NCI-H526 (cell line): ENCODE measurements around the gene AKR1B15.
A peak's percentile ranks its signal among the peaks of the same experiment; 100 is the strongest.
"Not testable (repeated sequence)": the region's sequence is repeated elsewhere in the genome, so short reads cannot be mapped to it uniquely, and the experiment has no call there.

Source experiments
- DNase-seq, 2 experiments: peaks; one replicate each; lab custom pipeline; 2025; lab: John Stamatoyannopoulos, UW

The AKR1B15 gene

DNA sequence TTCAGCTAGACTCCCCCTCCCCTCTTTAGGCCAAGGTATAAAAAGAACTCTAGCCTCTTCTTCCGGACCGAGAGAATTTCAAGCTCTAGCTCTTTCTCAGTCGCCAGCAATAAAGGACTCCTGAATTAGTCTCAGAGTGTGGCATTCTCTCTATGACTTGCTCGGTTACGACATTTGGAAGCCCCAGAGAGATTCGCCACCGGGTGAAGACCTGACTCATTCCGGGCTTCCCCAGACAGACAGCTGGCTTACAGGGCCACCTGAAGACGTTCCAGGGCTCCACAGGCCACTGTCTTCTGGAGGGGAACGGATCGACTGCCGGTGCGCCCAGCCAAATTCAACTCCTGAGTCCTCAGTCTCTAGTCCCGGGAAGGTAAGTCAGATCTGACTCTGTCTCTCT is at the start of gene AKR1B15:
Gene AKR1B15, plus strand, starts transcription at position 234 of the 400 bp plus-strand sequence. CDS start 15,510 bp downstream, outside the sequence.
- DNase-seq: no peak

DNA sequence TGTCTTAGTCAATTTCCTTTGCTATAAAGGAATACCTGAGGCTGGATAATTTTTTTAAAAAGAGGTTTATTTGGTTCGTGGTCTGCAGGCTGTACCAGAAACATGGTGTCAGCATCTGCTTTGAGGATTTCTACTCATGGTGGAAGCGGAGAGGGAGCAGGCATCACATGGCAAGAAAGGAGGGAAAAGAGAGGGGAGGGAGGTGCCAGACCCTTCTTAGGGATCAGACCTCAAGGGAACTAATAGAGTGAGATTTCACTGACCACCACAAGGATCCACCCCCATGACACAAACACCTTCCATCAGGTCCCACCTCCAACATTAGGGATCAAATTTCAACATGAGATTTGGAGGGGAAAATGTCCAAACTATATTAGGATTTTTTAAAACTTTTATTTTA is 48.5 kb upstream of the AKR1B15 start:
- no peak for DNase-seq

DNA sequence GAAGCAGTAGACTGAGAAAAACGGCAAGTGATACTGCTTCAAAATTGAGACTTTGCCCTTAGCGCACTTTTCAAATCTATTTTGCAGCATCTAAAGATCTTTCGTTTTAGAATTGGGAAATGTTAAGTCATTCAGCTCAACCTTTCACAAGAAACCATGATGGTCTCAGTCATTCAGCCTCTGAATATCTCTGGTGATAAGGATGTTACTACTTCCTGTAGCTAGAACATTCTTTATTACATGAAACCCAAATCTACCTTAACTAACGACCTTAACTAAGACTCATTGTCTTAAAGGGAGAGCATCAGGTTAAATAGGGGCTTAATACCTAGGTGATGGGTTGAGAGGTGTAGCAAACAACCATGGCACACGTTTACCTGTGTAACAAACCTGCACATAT is 47.9 kb upstream of the AKR1B15 start:
- no peak for DNase-seq

DNA sequence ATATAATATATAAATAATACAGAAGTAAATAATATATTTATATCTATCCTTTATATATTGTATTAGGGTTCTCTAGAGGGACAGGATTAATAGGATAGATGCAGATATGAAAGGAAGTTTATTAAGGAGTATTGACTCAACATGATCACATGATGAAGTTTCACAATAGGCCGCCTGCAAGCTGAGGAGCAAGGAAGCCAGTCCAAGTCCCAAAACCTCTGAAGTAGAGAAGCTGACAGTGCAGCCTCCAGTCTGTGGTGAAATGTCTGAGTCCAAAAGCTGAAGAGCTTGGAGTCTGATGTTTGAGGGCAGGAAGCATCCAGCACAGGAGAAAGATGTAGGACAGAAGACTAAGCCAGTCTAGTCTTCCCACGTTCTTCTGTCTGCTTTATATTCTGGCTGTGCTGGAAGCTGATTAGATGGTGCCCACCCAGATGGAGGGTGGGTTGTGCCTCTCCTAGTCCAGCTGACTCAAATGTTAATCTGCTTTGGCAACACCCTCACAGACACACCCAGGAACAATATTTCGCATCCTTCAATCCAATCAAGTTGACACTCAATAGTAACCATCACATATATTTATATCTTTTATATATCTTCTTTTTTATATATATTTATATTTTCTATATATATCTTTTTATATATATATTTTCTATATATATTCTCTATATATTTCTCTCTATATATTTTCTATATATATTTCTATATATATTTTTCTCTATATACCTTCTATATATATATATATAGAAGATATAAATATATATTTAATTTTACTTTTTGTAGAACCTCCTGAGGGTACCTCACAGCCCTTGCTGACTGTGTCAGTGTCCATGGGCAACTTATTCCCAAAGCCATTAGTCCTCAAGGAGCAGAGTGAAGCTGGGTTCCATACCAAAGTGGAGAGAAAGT is 46.2 kb upstream of the AKR1B15 start:
- no peak for DNase-seq

DNA sequence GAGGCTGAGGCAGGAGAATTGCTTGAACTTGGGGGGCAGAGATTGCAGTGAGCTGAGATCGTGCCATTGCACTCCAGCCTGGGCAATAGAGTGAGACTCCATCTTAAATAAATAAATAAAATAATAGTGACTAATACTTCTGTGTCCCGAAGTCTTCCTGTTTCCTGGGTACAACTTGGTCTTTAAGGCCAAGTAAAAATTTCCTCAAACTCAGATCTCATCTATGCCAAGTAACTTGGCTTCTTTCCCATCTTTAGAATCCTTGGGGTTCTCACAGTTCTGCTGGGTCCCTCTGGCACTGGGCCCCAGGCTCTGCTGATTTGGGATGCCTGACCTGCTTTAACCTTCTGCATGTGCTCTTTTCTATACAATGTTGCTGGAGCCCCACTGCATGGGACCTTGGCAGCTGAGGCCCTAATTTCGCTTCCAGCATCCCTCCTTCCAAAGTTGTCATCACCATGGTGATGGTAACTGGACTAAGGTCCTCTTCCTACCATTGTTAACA is 44.2 kb upstream of the AKR1B15 start:
- DNase-seq: no peak

DNA sequence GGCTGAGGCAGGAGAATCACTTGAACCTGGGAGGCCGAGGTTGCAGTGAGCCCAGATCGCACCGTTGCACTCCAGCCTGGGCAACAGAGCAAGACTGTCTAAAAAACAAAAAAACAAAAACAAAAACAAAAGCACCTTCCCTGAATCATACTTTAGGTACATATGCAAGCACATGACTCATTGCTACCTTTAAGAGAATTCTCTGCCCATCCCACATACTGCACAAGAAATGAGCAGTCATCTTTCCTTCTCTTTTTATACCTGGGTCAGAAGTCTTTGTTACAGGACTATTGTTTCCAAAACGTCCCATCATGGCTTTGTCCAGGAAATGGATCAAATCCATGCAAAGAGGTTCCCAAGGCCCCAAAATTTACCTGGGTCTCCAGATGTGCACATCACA is 43.1 kb upstream of the AKR1B15 start:
- no peak for DNase-seq

DNA sequence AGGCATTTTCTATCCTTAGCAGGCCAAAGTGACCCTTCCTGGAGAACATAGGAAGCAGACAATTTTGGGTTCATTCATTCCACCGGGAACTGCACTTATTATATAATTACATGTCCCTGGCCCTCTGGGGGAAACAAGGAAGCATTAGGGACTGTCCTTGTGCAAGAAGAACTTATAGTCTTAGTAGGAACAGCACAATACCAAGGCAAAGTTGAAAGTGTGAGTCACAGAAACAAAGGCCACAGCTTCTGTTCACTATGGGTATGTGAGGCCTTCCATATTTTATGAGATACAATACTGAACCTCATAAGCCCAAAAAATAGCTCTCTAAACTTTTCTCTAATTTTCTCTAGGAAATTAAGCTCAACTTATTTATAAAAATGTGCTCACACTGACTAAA is 39.9 kb upstream of the AKR1B15 start:
- DNase-seq: no peak

DNA sequence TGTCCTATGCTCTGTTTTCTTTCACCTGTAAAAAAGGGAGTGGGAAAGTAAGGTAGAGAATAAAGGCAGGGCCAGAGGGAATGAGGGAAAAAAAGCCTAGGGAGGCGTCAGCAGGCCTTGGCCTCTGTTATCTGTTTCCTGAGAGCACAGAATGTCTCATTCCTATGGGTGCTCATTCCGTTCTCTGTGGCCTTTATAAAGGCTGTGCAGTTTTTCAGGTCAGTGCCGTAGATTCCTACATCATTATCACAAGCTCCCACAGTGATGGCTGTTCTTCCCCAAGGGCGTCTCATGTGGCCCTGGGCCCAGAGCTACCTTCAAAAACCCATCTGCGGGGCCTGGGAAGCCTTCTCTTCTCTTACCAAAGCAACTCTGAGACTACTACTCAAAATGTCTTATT is 38.3 kb upstream of the AKR1B15 start:
- no peak for DNase-seq

DNA sequence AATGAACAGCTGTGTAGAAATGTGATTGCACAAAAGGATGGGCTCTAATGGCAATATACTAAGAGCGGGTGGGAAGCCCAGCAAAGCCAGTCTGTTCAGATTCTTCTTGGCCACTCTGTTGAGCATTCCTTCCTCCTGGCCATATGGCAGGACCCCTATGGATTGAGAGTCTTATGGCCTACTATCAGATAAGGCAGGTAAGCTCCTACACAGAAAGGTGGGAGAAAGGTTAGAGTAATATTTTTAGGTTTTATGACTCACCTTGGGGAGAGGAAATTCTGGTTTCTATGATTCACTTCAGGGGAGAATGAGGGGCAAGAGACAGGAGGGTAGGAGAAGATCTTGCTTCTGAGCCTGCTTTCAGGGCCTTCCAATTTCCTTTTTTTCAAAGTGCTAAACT is 36.6 kb upstream of the AKR1B15 start:
- DNase-seq: no peak

DNA sequence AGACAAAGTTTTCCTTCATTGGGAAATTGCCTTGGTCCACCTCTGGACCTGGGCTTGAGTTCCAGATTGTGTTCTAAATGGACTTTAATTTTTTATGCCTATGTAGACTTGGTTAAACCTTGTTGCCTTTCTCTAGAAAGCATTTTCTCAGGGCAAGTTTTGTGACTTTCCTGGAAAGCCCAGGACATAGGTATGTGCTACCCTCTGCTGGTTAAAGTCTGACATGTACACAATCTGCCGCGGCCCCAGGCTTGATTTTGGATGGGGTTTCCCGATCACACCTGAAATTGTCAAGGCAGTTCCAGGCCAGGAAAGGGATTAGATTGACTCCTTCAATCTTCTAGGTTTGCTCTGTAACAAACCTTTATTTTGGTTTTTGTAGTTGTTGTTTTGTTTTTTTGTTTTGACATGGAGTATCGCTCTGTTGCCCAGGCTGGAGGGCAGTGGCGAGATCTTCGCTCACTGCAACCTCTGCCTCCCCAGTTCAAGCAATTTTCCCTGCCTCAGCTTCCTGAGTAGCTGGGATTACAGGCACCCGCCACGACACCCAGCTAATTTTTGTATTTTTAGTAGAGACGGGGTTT is 35.6 kb upstream of the AKR1B15 start:
- peak; percentile 30 to 81 for DNase-seq

DNA sequence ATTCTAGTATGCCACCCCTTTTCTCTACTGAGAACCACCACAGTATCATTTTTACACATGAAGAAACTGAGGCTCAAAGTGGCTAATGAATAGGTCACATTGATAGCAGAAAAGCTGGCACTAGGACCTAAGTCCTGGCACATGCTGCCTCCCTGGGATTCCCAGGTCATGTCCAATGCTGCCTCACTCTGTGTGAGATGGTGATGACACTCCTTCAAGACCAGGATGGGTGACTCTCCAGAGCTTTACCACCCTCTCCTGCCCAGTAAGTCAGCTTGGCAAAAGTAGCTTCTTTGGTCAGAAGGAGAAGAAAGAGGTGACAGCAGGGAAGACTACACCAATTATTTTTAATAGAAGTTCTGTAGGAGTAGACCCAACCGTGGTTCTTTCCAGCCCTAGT is 34.8 kb upstream of the AKR1B15 start:
- DNase-seq: no peak

DNA sequence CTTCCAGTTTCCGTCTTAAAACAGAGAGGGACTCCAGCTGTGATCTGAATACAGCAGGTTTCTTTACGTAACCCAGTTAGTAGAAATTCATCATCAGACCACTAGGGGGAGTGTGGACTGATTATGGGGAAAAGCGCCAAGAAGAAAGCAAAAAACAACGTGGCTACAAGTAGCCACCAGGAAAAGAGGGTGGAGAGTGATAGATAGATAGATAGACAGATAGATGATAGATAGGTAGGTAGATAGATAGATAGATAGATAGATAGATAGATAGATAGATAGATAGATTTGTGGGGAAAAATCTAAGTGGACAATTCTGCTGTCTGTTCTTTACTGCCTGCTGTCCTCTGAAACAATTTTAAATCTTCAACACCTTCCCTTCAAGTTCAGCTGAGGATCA is 34.2 kb upstream of the AKR1B15 start:
- DNase-seq: peak; percentile 68 to 94

DNA sequence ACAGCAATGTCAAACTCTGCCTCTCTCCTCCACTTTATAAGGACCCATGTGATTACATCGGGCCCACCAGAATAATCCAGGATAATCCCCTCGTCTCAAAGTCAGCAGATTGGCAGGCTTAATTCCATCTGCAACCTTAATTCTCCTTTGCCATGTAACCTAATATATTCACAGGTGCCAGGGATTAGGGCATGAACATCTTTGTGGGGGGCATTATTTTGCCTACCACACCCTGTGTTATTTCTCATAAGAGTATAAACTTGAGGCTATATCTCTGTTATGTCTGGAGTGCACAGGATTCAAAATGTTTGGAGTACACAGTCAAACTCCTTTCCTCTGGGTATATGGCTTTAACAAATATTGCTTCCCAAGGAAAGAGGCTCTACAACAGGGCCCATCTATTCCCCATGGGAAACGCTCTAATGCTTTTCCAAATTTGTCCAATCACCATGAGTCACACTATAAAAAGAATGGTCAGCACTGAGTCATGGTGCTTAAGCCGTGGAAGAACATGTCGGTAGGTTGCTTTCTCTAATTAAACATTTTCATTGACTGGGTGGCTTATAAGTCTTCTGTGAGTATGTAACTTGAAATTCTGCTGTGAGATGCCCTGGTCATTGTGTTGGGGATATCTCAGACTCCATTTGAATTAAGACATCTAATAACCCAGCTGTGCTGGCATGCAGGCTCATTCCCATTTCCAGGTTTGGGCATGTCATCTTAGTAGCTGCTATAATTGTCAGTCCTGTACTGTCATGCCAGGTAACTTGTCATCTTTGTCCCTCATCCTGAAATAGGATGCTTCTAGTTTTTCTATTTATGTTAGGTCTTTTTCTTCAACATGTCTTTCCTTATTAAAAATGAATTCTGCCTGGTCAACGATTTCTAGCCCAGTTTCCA is 33.1 kb upstream of the AKR1B15 start:
- no peak for DNase-seq

DNA sequence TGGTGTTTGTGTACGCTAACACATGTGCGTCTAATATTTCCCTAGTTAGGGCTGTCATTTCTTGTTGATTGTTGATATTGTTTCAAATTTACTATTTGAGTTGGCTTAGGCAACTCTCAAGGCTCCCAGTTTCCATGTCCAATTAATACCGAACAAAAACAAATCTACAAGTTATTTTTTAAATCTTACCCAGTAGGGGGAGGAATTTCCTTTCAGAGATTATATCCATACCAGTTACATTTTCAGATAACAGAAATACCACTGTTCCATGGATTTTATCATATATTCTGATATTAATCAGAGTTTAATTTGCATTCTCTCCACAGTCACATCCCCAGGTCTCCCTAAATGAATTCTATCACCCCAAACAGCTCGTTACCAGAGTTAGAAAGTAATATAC is 28.8 kb upstream of the AKR1B15 start:
- peak in 1 of 2 experiments; percentile 11 for DNase-seq

DNA sequence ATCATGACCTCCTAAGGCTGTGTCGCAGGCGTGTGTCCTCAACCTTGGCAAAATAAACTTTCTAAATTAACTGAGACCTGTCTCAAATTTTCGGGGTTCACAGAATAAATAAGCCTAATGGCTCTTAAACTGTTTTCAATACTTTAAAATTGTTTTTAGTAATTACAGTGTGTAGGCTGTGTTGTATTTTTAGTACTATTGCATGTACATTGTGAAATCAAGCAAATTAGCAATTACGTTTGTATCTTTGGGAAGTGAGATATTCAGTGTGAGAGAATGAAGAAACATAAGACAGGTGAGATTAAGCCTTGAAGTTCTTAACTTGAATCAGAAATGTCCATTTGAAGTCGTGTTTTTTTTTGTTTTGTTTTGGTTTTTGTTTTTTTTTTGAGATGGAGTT is 26.3 kb upstream of the AKR1B15 start:
- DNase-seq: no peak

DNA sequence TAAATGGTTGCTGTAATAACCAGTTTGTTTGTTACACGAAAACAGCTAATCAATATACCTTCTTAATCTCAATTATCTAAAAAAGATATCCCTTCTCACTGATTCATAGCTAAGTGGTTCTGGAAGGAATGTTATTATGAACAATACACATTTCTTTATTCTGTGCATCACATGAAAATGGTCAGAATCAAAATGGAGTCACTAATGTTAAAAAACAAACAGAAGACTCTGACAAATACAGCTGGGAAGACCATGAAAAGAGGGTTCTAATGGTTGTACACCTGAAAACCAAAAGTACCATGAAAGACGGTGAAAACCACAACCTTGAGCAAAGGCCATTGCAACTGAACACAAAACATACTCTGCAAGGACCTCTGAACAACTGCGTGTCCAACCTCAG is 23.5 kb upstream of the AKR1B15 start:
- not testable (repeated sequence) for DNase-seq

DNA sequence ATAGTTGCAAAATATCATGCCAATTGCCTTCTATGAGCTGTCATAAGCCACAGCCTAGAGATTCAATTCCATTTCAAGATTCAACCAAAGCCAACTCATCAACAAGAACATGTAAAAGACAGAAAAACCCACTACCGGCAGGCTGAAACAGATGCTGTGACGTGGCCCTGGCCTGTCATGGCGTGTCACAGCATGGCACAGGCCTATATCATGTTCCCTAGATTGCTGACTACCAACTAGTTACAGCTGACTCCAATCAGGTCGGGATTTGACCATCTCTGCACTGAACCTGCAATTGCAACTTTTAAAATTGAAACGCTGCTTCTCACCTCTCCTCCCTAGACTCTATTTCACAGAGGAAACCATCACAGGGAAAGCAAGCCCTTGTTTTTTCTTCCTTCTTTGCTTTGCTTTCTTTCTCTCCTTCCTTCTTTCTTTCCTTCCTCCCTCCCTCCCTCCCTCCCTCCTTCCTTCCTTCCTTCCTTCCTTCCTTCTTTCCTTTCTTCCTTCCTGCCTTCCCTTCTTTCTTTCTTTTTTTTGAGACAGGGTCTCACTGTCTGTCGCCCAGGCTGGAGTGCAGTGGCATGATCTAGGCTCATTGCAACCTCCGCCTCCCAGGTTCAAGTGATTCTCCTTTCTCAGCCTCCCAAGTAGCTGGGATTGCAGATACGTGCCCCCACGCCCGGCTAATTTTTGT is 22.2 kb upstream of the AKR1B15 start:
- not testable (repeated sequence) for DNase-seq

DNA sequence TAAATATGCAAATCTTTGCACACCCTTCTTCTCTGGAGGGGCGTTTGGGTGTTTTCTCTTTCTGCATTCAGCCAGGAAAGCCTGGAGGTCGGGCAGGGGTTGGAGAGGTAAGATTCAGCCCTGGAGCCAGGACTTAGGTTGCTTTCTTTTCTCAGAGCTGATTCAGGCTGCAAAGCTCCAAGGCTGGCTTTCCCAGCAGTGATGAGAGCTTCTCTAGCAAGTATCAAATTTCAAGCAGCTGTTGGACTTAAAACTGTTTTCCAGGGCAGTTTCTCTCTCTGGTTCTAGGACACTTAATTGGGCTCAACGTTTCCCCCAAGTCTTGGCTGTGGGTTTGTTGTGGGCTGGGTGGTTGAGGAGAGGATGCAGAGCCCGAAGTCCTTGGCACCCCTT is 20.9 kb upstream of the AKR1B15 start:
- DNase-seq: peak; percentile 39 to 59

DNA sequence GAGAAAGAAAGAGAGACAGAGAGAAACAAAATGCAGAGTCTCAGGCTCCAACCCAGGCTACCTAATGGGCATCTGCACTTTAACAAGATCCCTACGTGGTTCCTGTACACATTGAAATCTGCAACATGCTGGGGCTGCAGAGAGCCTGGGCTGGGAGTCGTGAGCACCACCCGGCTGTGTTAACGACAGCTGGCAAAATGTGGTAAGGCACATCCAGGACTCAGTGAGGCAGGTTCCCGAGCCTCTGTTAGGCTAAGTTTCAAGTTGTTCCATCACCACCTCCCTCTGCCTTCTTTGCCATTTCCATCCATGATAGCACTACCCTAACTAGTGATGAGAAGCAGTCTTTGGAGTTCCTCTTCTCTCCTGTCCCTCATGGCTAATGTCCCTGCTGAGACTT is 20.2 kb upstream of the AKR1B15 start:
- no peak for DNase-seq

DNA sequence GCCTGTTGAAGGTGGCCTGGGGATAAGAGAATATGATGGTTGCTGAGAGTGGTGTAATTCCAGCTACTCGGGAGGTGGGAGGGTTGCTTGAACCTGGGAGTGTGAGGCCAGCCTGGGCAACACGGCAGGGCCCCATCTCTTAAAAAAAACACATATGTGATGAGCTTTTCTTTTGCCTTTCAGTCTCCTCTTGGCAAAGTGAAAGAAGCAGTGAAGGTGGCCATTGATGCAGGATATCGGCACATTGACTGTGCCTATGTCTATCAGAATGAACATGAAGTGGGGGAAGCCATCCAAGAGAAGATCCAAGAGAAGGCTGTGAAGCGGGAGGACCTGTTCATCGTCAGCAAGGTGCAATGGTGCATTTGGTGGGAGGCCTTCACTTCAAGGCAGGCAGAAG is 18.4 kb upstream of the AKR1B15 start:
- no peak for DNase-seq

DNA sequence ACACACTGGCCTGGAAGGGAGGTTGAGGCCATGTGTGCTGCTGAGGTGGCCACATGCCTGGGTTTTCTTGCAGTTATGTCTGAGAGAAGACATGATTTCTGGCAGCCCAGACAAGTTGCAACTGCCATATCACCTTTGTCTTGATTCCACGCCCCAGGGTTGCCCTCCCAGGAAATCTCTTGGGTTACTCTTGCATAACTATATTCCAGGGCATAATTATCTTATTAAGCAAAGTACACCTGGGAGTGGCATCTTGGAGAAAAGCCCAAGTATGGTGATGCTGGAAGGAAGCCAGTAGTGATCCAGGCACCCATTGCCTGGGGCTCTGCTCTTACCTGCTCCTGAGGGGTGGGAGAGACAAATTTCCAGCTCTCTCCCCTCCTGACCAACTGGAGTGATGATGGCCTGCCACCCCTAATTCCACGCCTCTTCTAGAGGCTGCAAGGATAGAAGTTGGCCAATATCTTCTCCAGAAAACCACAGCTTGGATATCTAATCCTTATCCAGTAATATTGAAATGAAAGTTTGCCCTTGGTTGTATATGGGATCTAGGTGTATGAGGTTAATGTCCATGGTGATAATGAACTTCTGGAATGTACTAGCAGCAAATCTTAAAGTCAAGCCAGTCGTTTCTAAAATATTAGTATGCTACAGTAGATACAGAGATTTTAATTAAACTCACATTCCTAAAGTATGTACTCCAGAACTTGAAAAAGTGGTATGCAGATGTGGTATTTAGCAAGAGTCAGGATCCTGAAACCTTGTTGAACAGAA is 16.5 kb upstream of the AKR1B15 start:
- DNase-seq: no peak
